ENCODE data around the gene FAM3C.

The FAM3C gene

DNA sequence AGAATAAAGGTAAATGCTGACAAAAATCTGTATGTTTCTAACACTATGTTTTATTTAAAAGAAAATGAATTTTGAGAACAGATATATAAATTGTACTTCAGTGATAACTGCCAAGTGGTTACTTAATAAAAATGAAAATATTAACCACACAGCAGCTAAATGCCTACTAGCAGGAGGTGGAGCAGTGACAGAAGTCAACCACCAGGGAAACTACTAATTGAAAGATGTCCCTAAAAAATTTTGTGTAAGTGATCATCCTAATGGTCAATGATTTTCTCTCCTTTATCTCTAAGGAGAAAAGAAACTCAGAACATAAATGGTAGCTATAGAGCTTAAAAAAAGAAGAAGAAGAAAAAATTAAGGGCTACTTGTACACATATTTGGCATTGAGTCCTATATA, 44.4 kb downstream of the FAM3C start:
- Histone ChIP-seq H3K9me3 (ENCODE audit: insufficient read depth, low read length, severe bottlenecking) (no peaks in the 10 kb centered on the region), H3K27ac (ENCODE audit: low read length) (no peak overlapping the region), H3K4me2 (ENCODE audit: insufficient read depth, low read length) (no peak overlapping the region), H3K79me2 (ENCODE audit: insufficient read depth, low read length) (no peaks in the 10 kb centered on the region), H3K9ac (ENCODE audit: low read depth, low read length) (no peak overlapping the region), H3K36me3 (ENCODE audit: insufficient read depth, low read length) (peaks cover 28% of the 10 kb centered on the region), H3K4me1 (ENCODE audit: insufficient read depth, low read length) (no peaks in the 10 kb centered on the region), H3K27me3 (ENCODE audit: insufficient read depth, low read length, poor library complexity) (no peaks in the 10 kb centered on the region), H2AFZ (ENCODE audit: low read depth, low read length) (no peak overlapping the region), H4K20me1 (ENCODE audit: insufficient read depth, low read length) (no peaks in the 10 kb centered on the region), H3K4me3 (ENCODE audit: low read depth in 1 of 2, low read length in 2 of 2) (no peak overlapping the region)
- DNase-seq = no peak
- ATAC-seq (ENCODE audit: insufficient read depth, low read depth) = no peak
- TF ChIP-seq EZH2 (IDR thresholded peaks at IDR 0.05; ENCODE audit: borderline replicate concordance, low read depth, low read length, severe bottlenecking) (no peak), CTCF (IDR thresholded peaks at IDR 0.05; ENCODE audit: borderline replicate concordance, extremely low read depth, low read length, poor library complexity, severe bottlenecking) (peak; percentile 9)

- Histone ChIP-seq H3K4me3 (ENCODE audit: low read depth in 1 of 2, low read length in 2 of 2) (no peak overlapping the region), H3K4me2 (ENCODE audit: insufficient read depth, low read length) (no peak overlapping the region), H2AFZ (ENCODE audit: low read depth, low read length) (no peak overlapping the region), H3K27ac (ENCODE audit: low read length) (no peak overlapping the region), H3K27me3 (ENCODE audit: insufficient read depth, low read length, poor library complexity) (no peaks in the 10 kb centered on the region), H4K20me1 (ENCODE audit: insufficient read depth, low read length) (no peaks in the 10 kb centered on the region), H3K9me3 (ENCODE audit: insufficient read depth, low read length, severe bottlenecking) (no peaks in the 10 kb centered on the region), H3K4me1 (ENCODE audit: insufficient read depth, low read length) (no peaks in the 10 kb centered on the region), H3K36me3 (ENCODE audit: insufficient read depth, low read length) (peaks cover 20% of the 10 kb centered on the region), H3K9ac (ENCODE audit: low read depth, low read length) (no peak overlapping the region), H3K79me2 (ENCODE audit: insufficient read depth, low read length) (no peaks in the 10 kb centered on the region)
- TF ChIP-seq CTCF (IDR thresholded peaks at IDR 0.05; ENCODE audit: borderline replicate concordance, extremely low read depth, low read length, poor library complexity, severe bottlenecking) (no peak), EZH2 (IDR thresholded peaks at IDR 0.05; ENCODE audit: borderline replicate concordance, low read depth, low read length, severe bottlenecking) (no peak)
- no peak for DNase-seq
- ATAC-seq (ENCODE audit: insufficient read depth, low read depth) = no peak
These were observed 51.6 kb downstream of the FAM3C start for GRCh38 chr7:121344497-121344896.

GRCh38 chr7:121344093-121344492, 52.0 kb downstream of the FAM3C start:
- Histone ChIP-seq H3K4me3 (ENCODE audit: low read depth in 1 of 2, low read length in 2 of 2) (no peak overlapping the region), H2AFZ (ENCODE audit: low read depth, low read length) (no peak overlapping the region), H3K36me3 (ENCODE audit: insufficient read depth, low read length) (peaks cover 20% of the 10 kb centered on the region), H3K27me3 (ENCODE audit: insufficient read depth, low read length, poor library complexity) (no peaks in the 10 kb centered on the region), H3K27ac (ENCODE audit: low read length) (no peak overlapping the region), H4K20me1 (ENCODE audit: insufficient read depth, low read length) (no peaks in the 10 kb centered on the region), H3K4me2 (ENCODE audit: insufficient read depth, low read length) (no peak overlapping the region), H3K4me1 (ENCODE audit: insufficient read depth, low read length) (no peaks in the 10 kb centered on the region), H3K9ac (ENCODE audit: low read depth, low read length) (no peak overlapping the region), H3K79me2 (ENCODE audit: insufficient read depth, low read length) (no peaks in the 10 kb centered on the region), H3K9me3 (ENCODE audit: insufficient read depth, low read length, severe bottlenecking) (no peaks in the 10 kb centered on the region)
- no peak for TF ChIP-seq CTCF (IDR thresholded peaks at IDR 0.05; ENCODE audit: borderline replicate concordance, extremely low read depth, low read length, poor library complexity, severe bottlenecking)
- TF ChIP-seq EZH2 (IDR thresholded peaks at IDR 0.05; ENCODE audit: borderline replicate concordance, low read depth, low read length, severe bottlenecking) = no peak
- DNase-seq (no peak), ATAC-seq (ENCODE audit: insufficient read depth, low read depth) (no peak)

GRCh38 chr7:121343302-121343701, 52.8 kb downstream of the FAM3C start:
- ATAC-seq (ENCODE audit: insufficient read depth, low read depth) (no peak), DNase-seq (no peak)
- TF ChIP-seq CTCF (IDR thresholded peaks at IDR 0.05; ENCODE audit: borderline replicate concordance, extremely low read depth, low read length, poor library complexity, severe bottlenecking) = no peak
- no peak for TF ChIP-seq EZH2 (IDR thresholded peaks at IDR 0.05; ENCODE audit: borderline replicate concordance, low read depth, low read length, severe bottlenecking)
- Histone ChIP-seq H3K9me3 (ENCODE audit: insufficient read depth, low read length, severe bottlenecking) (no peaks in the 10 kb centered on the region), H3K27me3 (ENCODE audit: insufficient read depth, low read length, poor library complexity) (no peaks in the 10 kb centered on the region), H3K36me3 (ENCODE audit: insufficient read depth, low read length) (peaks cover 20% of the 10 kb centered on the region), H3K4me2 (ENCODE audit: insufficient read depth, low read length) (no peak overlapping the region), H3K4me3 (ENCODE audit: low read depth in 1 of 2, low read length in 2 of 2) (no peak overlapping the region), H4K20me1 (ENCODE audit: insufficient read depth, low read length) (no peaks in the 10 kb centered on the region), H3K4me1 (ENCODE audit: insufficient read depth, low read length) (no peaks in the 10 kb centered on the region), H3K9ac (ENCODE audit: low read depth, low read length) (no peak overlapping the region), H3K27ac (ENCODE audit: low read length) (no peak overlapping the region), H3K79me2 (ENCODE audit: insufficient read depth, low read length) (no peaks in the 10 kb centered on the region), H2AFZ (ENCODE audit: low read depth, low read length) (no peak overlapping the region)

All from DND-41 (cell line).